HG03439 (cell line): ENCODE results near the gene ADGRF1.
"Not testable (repeated sequence)": the region's sequence is repeated elsewhere in the genome, so short reads cannot be mapped to it uniquely, and the experiment has no call there.

Experiments used
- ATAC-seq: cut with Tn5 transposase; IDR thresholded peaks from one replicate; pipeline ENCODE4 v1.9.1; 2021; ENCODE audit warnings: mild to moderate bottlenecking, moderate library complexity; ENCODE audit not compliant: unreplicated experiment

Gene ADGRF1

DNA sequence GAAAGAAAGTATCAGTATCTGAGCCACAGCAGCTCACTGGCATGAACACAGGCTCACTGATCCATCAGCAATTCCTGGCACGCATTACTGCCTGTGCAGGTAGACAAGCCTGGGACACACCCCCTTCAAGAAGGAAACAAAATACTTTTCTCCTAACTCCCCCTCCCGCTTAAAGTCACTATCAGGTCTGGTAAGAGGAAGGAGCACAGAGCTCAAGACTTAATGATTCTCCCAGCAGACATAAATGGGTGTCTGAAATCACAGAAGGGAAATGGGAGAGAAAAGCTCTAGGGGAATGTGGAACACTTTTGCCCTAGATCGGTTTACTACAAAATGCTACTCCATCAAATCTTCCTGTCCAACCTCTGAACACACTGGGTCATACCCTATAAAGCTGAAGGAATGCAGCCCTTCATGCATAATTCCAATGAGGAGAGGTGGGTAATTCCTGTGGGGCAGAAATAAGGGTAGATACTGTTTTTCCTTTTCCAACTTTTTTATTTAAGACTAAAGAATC, at the start of gene ADGRF1:
Gene ADGRF1, minus strand, starts transcription at position 58 of the 517 bp plus-strand sequence. CDS start 13,271 bp downstream, outside the sequence.
- no peak for ATAC-seq

DNA sequence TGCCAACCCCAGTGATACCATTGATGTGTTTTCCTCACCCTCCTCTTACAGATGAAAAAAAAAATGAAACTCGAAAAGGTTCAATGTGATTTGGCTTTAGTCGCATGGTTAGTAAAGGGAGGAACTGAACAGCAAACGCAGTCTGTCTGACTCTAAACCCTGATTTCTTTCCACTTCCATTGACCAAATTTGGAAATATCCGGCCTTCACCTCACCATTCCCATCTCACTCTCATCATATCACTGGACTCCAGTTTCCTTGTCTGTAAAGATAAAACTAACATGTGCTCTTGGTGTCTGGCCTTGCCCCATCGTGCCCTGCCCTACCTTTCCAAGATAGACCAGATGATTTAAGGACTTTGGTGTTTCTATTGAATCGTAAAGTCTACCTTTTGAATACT, 48.7 kb upstream of the ADGRF1 start:
- no peak for ATAC-seq

DNA sequence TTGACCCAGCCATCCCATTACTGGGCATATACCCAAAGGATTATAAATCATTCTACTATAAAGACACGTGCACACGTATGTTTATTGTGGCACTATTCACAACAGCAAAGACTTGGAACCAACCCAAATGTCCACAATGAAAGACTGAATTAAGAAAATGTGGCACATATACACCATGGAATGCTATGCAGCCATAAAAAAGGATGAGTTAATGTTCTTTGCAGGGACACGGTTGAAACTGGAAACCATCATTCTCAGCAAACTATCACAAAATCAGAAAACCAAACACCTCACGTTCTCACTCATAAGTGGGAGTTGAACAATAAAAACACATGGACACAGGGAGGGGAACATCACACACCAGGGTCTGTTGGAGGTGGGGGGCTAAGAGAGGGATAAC, 47.3 kb upstream of the ADGRF1 start:
- ATAC-seq = not testable (repeated sequence)

DNA sequence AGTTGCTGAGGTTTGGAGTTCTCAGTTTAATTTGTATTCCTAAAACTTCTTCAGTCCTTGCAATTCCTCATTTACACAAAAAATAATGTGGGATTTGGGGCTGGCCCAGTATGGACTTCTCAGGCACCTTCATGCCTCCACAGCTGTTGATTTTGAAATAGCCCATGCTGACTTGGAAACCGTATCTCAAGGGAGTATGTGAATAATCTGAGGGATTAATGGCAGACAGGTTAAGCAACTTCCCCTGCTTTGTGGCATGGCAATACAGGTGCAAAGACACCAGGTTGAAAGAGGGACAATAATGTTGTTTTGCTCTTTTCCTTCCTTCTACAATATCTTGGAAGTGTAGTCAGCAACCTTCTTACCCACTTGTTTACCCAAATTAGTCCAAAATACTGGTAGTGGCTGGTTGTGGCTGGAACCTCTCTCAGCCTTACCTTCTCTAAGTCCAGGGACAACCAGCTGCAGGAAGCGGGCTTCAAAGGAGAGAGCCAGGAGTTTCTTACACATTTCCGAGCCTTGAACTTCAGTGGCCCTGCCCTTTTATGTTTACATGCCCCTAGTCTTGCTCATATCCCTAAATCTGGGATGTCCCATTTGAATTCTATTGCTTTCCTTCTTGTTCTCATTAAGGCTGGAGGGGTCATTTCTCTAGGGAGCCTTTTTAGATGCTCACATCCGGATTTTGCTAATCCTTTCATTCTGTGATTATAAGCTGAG, 44.1 kb upstream of the ADGRF1 start:
- ATAC-seq = no peak

DNA sequence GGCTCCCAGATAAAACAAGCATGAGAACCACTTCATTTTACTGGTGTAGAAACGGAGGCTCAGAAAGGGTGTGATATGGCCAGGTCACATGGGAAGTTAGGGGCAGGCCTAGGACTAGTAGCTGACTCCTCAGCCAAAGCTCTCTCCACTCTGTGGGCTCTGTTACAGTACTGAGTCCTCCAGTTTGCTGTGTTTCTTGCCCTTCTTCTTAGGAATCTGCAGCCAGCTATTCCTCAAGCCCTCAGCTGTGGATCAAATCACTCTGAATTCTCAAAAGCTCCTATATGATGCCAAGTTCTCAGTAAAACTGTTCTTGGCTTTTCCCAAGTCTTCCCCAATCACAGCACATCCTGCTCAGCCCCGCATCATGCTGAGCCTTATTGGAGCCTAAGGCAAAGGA, 42.5 kb upstream of the ADGRF1 start:
- no peak for ATAC-seq

DNA sequence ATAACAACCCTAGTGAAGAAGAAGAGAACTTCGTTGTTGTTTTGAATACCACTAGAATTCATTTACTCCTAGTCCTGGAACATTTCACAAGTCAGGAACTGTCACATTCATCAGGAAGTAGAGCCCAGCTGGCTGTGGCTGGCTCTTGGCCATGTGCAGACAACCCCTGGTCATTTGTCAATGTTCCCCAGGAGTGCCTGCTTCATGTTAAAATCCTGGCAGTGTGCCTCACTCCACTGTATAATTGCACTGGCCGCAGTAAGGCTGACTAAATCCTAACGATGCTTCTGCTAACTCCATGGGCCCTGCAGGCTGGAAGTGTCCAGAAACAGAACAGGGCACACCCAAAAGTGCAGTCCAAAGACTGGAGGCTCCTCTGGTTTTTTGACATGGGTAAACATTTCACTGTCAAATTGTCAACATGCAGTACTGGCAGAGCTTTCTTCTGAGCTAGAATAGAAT, 41.5 kb upstream of the ADGRF1 start:
- no peak for ATAC-seq

DNA sequence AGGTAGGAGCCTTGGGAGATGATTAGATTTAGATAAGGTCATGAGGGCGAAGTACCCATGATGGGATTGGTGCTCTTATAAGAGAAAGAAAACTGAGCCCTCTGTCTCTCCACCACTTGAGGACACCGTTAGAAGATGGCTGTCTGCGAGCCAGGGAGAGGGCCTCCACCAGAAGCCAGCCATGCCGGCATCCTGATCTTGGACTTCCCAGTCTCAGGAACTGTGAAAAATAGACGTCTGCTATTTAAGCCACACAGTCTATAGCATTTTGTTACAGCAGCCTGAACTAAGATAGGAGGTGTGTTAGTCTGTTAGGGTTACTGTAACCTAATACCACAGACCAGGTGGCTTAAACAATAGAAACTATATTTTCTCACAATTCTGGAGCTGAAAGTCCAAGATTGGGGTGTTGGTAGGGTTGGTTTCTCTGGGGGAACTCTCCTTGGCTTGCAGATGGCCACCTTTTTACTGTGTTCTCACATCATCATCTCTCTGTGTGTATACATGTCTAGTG, 38.0 kb upstream of the ADGRF1 start:
- ATAC-seq = no peak

DNA sequence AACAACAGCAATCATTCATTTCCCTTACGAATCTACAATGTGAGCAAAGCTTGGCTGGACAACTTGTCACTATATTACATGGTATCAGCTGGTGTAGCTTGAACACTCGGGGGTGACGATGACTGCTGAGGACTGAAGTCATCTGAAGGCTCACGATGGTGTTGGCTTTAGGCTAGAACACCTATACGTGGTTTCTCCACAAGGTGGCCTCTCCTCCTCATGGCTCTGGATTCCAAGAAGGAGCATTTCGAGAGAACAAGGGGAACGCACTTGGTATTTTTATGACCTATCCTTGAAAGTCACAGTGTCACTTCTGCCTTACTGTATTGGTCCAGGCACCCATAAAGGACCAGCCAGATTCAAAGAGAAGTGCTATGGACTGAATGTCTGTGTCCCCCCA, 37.5 kb upstream of the ADGRF1 start:
- ATAC-seq = no peak

DNA sequence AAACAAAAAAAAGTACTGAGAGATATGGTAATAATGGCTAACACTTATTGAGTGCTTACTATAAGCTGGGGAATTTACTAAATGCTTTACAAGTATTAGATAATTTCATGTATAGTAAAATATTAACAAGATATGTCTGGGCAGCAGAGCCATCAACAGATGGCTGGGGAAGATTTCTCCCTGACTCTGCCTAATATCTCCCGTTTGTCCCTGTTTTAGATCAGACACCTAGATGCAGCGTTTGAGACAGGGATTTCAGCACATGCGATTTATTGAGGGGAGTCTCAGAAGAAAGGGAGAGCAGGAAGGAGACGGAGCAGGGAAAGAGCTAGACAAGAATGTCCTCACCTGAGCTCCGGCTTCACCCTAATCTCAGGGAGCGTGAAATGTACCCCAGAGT, 36.9 kb upstream of the ADGRF1 start:
- no peak for ATAC-seq

DNA sequence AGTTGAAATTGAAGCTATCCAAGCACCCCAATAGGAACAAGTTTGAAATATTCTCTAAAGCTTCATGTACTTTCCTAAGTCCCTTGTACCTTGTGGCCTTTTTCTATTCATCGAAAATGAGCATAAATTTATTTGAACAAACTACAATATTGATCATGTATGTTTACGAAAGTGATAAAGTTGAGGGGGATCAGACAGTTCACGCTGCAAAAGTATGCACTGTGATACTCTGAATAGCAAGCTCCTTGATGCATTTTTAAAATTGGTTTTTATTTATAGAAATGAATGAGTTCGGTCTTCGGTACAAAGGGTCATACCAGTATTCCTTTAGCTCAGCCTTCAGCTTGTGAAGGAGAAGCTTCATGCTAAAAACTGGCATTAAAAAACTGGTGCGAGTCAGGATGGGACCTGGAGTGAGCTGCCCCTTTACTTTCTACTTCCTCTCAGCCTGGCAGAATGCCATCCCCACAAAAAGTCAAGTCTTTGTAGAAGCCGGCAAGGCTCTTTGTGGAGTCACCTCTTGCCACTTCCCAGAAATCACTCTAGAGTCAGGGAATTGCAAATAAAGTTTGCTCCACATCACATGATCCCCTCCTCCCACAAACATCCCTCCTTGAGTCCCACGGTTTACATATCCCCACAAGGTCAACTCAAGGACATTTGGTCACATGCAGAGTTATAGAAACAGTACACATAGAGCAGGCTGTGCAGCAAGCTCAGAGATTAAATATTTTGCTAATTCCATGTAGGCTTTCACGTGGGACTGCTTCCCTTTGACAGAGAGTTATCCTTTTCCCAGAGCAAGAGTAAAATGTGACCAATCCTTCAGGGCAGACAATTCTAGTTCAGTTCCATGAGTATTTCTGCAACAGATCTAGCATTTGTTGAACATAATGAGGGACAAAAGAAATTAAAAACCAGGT, 34.6 kb upstream of the ADGRF1 start:
- ATAC-seq = no peak

DNA sequence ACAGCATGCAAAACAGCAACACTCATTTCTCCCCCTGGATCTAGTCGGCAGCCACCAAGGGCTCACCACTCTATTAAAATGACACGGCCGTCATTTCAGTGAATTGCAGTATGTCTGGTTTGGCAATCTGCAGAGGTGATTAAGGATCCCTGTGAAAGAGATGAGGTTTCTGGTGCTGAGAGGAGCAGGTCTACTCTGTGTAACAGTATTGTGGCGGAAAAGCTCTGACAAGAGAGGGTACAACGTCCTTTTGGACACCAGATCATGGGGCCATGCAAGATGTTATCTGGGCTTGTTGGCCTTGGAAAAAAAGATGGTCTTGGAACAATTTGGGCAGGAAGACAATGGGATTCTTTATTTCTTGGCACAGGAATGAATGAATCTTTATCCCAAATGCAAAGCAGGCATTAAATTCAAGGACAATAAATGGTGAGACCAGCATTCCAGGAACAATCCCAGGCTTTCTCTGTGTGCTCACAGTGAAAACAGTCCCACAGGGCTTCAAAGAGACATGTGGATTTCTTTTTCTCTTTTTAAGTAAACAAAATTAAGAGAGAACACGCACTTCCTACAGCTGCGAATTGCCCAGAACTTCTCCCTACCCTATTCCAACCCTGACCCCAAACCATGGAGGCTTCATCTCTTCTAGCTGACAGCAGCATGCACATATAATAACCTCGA, 33.7 kb upstream of the ADGRF1 start:
- ATAC-seq = no peak

DNA sequence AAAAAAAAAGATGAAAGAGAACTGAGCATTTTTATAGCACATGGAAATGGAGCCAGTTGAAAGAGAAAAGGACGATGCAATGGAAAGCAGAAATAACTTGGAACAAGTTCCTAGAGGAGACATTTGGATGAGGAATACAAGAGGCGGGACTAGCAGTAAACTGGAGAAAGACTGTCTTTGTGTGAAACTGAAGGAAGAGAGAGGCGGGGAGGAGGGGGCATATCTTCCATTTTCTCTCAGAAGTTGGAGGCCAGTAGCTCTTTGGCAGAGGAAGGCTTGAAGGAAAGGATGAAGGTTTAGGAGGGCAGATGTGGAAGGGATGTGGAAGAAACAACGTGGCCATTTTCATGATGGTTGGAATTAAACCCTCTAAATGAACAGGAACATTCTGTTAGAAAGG, 33.0 kb upstream of the ADGRF1 start:
- no peak for ATAC-seq

DNA sequence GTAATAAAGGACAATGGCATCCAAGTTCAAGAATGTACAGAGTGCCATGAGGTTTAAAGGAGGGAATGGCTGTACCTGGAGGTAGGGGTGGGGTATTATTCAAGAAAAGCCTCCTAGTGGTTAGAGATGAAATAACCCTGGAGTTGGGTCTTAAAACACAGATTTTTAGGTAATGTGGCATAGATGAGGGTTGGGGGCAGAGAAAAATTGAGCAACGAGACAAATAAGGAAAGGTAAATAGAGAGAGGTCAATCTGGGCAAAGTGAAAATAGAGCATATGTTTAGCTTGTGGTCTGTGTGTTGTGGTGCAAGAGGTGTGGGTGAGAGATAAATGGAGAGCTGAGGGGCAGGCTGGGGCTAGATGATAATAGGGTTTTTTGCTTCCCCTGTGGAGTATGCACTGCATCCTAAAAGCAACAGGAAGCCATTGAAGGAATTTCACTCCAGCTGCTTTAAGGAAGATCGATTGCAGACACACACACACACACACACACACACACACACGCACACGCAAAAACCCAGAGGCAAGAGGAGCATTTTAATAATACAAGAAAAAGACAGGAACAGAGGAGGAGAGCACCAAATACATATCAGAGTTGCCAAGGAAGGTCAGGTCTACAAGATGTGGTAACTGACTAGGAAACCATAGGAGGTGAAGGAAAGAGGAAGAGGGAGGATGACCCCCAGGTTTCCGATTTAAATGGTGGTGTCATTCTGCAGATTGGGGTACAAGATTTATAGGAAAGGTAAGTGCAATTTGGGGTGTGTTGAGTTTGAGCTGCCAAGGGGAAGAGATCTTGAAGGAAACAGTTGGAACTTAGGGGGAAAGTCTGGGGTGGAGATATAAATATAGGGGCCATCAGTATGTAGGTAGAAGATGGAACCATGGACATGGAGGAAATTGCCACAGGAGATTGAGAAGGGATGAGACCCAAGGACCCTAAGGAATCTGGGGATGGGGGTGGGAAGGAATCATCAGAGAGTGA, 31.3 kb upstream of the ADGRF1 start:
- ATAC-seq = no peak

DNA sequence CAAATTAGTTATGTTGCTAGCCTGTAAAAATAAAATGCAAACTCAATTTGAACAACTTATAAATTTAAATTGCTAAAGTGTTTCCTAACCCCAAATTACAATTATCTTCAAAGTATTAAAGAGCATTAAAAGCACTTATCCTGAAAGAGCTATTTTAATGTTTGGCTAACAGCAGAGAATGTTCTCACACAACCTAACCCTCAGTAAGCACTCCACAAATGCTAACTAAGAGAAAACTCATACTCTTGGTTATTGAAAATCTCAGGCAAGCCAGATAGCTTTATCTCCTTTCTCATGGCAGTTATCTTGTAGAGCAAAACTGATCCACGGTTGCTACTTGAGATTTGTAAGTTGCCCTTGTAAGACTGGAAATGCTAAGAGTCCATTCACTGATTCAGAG, 30.5 kb upstream of the ADGRF1 start:
- ATAC-seq = no peak

DNA sequence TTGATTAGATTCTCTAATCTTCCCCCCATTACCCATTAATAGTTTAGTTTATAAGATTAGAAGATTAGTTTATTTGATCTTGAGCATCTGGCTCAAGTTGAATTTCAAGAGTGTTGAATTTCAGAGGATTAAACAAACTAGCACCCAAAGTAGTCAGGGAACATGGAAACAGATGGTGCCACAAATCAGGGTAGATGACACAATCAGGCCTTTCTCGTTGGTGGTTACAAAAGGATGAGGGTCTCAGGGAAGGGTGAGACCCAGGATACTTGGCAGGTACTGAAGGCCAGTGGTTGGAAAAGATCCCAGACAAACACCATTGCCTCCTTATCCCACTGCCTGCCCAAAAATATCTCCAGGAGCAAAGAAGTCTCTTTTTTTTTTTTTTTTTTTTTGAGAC, 29.5 kb upstream of the ADGRF1 start:
- ATAC-seq = no peak

DNA sequence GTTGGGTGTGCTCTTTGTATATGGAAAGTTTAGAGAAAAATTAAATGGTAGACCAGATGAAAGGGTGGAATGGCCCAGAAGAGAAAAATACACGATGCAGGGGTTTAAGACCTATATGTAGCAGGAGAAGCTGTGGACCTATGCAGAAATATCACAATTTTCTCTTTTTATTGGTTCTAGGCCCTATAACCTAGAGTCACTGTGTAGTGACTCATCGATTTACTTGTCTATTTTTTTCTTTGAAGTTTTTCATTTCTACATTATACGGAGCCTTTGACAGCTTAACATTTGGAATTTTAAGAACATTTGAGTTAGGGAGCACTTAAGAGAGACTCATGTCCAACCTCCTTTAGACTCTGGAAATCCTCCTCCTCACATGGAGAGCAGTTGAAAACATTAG, 28.3 kb upstream of the ADGRF1 start:
- ATAC-seq = no peak

DNA sequence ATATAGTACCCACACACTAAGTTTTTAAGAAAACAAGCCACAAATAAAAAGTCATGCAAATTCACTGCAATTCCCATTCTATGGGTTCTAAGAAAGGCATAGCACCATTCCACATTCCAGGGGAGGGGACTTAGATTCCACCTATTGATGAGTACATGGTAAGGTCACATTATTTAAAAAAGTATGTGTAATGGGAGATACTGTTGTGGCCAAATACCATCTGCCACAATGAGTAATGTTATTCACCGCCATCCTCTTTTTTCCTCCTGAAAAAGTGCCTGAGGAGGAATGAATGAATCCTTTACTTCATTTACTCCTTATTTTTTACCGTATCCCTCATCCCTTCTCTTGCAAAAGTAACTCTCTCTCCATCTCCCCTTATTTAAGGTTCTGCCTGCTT, 27.0 kb upstream of the ADGRF1 start:
- no peak for ATAC-seq

DNA sequence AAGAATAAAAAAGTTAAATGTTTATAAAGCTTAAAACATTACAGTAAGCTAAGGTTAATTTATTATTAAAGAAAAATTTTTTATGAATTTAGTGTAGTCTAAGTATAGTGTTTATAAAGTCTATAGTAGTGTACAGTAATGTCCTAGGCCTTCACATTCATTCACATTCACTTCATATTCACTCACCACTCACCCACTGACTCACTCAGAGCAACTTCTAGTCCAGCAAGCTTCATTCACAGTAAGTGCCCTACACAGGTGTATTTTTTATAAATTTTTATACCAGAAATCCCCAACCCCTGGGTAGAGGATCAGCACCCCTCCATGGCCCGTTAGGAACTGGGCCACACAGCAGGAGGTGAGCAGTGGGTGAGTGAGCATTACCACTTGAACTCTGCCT, 24.3 kb upstream of the ADGRF1 start:
- no peak for ATAC-seq

DNA sequence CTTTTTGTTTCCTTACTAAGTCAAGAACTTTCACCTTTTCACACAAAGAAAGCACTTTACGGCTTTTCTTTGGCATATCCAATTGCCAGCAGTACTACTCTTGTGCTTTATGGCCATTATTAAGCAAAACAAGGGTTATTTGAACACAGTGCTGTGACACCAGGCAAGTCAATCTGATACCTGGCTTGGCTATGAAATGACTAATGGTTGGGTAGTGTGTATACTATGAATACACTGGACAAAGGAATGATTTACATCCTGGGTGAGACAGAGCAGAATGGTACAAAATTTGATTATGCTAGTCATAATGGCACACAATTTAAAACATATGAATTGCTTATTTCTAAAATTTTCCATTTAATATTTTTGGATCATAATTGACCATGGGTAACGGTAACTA, 22.1 kb upstream of the ADGRF1 start:
- ATAC-seq = no peak

DNA sequence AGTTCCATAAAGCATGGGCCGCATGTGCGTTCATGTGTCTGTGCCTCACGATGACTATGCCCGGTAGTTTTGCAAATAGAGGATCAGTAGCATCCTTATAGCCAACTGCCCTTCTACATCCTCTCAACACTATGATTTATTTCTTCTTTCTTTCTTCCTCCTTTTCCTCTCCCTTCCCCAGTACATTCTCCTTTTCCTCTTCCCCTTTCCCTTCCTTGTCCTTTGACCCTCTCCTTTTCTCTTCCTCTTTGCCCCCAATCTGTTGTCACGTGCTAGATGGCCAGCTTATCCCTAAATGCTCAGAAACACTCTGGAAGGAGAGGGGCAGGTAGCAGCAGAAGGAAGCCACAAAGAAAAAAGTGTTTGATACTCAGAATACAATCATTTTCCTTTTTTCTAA, 20.2 kb upstream of the ADGRF1 start:
- no peak for ATAC-seq
